H9 (cell line): ENCODE results near the gene TMEM163. TPM values are rescaled to one million over a fixed set of nuclear protein-coding genes. Genes with fewer than 3 reads are reported as not detected.

Source experiments
- DNase-seq: peaks from one replicate; pipeline ENCODE4 v3.0.0-alpha.2; 2017
- H2AFZ ChIP-seq: one replicate; pipeline ENCODE4 v1.6.1; 2013; ENCODE audit warnings: mild to moderate bottlenecking, low read length, control low read depth, moderate library complexity
- H2AK5ac ChIP-seq: 2 replicates; pipeline ENCODE4 v1.6.1; 2013; ENCODE audit warnings: low read length, control low read depth, mixed read lengths; ENCODE audit not compliant: insufficient read length
- H2BK120ac ChIP-seq: one replicate; pipeline ENCODE4 v1.6.1; 2013; ENCODE audit warnings: low read depth, mild to moderate bottlenecking, low read length, control low read depth, inconsistent platforms; ENCODE audit not compliant: poor library complexity, severe bottlenecking
- H2BK12ac ChIP-seq: 2 replicates; pipeline ENCODE4 v1.6.1; 2013; ENCODE audit warnings: low read length, control low read depth, mixed read lengths, low read depth; ENCODE audit not compliant: insufficient read length
- H2BK15ac ChIP-seq: 2 replicates; pipeline ENCODE4 v1.6.1; 2013; ENCODE audit warnings: low read depth, low read length, control low read depth
- H2BK20ac ChIP-seq: one replicate; pipeline ENCODE4 v1.6.1; 2013; ENCODE audit warnings: low read depth, mild to moderate bottlenecking, low read length, control low read depth, inconsistent platforms; ENCODE audit not compliant: poor library complexity, severe bottlenecking
- H2BK5ac ChIP-seq: 2 replicates; pipeline ENCODE4 v1.6.1; 2013; ENCODE audit warnings: low read length, control low read depth, mixed read lengths; ENCODE audit not compliant: insufficient read length
- H3K14ac ChIP-seq: 2 replicates; pipeline ENCODE4 v1.6.1; 2013; ENCODE audit warnings: low read length, control low read depth; ENCODE audit not compliant: insufficient read depth
- H3K18ac ChIP-seq: 2 replicates; pipeline ENCODE4 v1.6.1; 2013; ENCODE audit warnings: low read depth, mild to moderate bottlenecking, mixed read lengths, low read length, control low read depth; ENCODE audit not compliant: insufficient read length
- H3K23ac ChIP-seq: 2 replicates; pipeline ENCODE4 v1.6.1; 2013; ENCODE audit warnings: low read length, control low read depth, mixed read lengths, low read depth; ENCODE audit not compliant: insufficient read length
- H3K23me2 ChIP-seq: 2 replicates; pipeline ENCODE4 v1.6.1; 2013; ENCODE audit warnings: low read depth, mild to moderate bottlenecking, mixed read lengths, low read length, control low read depth; ENCODE audit not compliant: insufficient read length, poor library complexity, severe bottlenecking
- H3K27ac ChIP-seq: 2 replicates; pipeline ENCODE4 v1.5.1; 2013; ENCODE audit warnings: low read length, control low read depth, mixed read lengths, low read depth; ENCODE audit not compliant: insufficient read length
- H3K27me3 ChIP-seq: 2 replicates; pipeline ENCODE4 v1.6.1; 2013; ENCODE audit warnings: low read length, control low read depth, inconsistent platforms; ENCODE audit not compliant: insufficient read depth
- H3K4ac ChIP-seq: 2 replicates; pipeline ENCODE4 v1.6.1; 2013; ENCODE audit warnings: low read depth, mild to moderate bottlenecking, control low read depth, inconsistent platforms, low read length, moderate library complexity
- H3K4me1 ChIP-seq: 2 replicates; pipeline ENCODE4 v1.6.1; 2013; ENCODE audit warnings: low read length, control low read depth, inconsistent platforms; ENCODE audit not compliant: insufficient read depth
- H3K4me2 ChIP-seq: 2 replicates; pipeline ENCODE4 v1.6.1; 2013; ENCODE audit warnings: low read length, control low read depth, mixed read lengths; ENCODE audit not compliant: insufficient read length, insufficient read depth
- H3K56ac ChIP-seq: 2 replicates; pipeline ENCODE4 v1.6.1; 2013; ENCODE audit warnings: low read depth, mild to moderate bottlenecking, mixed read lengths, low read length, control low read depth; ENCODE audit not compliant: insufficient read length
- H3K79me1 ChIP-seq: 2 replicates; pipeline ENCODE4 v1.6.1; 2013; ENCODE audit warnings: low read depth, mild to moderate bottlenecking, moderate library complexity, low read length, control low read depth, inconsistent platforms; ENCODE audit not compliant: insufficient read depth, poor library complexity, severe bottlenecking
- H3K79me2 ChIP-seq: 2 replicates; pipeline ENCODE4 v1.6.1; 2013; ENCODE audit warnings: low read length, control low read depth, inconsistent platforms; ENCODE audit not compliant: insufficient read depth
- H3K9ac ChIP-seq: 2 replicates; pipeline ENCODE4 v1.6.1; 2013; ENCODE audit warnings: low read length, control low read depth, mixed read lengths; ENCODE audit not compliant: insufficient read length; ENCODE audit errors: extremely low read depth
- H3K9me3 ChIP-seq: one replicate; pipeline ENCODE4 v1.6.1; 2013; ENCODE audit warnings: low read depth, low read length, inconsistent platforms; ENCODE audit not compliant: control insufficient read depth
- H3T11ph ChIP-seq: one replicate; pipeline ENCODE4 v1.6.1; 2013; ENCODE audit warnings: mild to moderate bottlenecking, low read length, control low read depth, inconsistent platforms
- H4K20me1 ChIP-seq: one replicate; pipeline ENCODE4 v1.6.1; 2013; ENCODE audit not compliant: control insufficient read depth, insufficient read length, insufficient read depth
- H4K5ac ChIP-seq: 2 replicates; pipeline ENCODE4 v1.6.1; 2013; ENCODE audit warnings: low read depth, mild to moderate bottlenecking, mixed read lengths, low read length, control low read depth; ENCODE audit not compliant: insufficient read length
- H4K8ac ChIP-seq: replicated peaks from 2 replicates; pipeline ENCODE4 v1.6.1; 2013; ENCODE audit warnings: low read length, control low read depth, mixed read lengths, low read depth; ENCODE audit not compliant: insufficient read length
- H4K91ac ChIP-seq: 2 replicates; pipeline ENCODE4 v1.6.1; 2013; ENCODE audit warnings: low read depth, mild to moderate bottlenecking, moderate library complexity, mixed read lengths, low read length, control low read depth; ENCODE audit not compliant: insufficient read length
- H3K27ac Mint-ChIP-seq, 3 experiments: 2 replicates in 2 of 3; 3 replicates in 1 of 3; pipeline ENCODE4 v1.8.0; 2020 to 2021; ENCODE audit warnings: mixed read lengths in 3 of 3, mild to moderate bottlenecking in 1 of 3, moderate library complexity in 1 of 3
- H3K27me3 Mint-ChIP-seq: 2 replicates; pipeline ENCODE4 v1.8.0; 2021; ENCODE audit warnings: low read depth, mild to moderate bottlenecking, moderate library complexity, mixed read lengths
- H3K36me3 Mint-ChIP-seq, 3 experiments: 2 replicates in 2 of 3; 3 replicates in 1 of 3; pipeline ENCODE4 v1.8.0; 2020 to 2021; ENCODE audit warnings: low read depth in 3 of 3, mixed read lengths in 3 of 3; ENCODE audit not compliant: insufficient read depth in 1 of 3
- H3K4me1 Mint-ChIP-seq, 2 experiments: 2 replicates each; pipeline ENCODE4 v1.8.0; 2020; ENCODE audit warnings: mixed read lengths in 2 of 2
- H3K4me3 Mint-ChIP-seq, 2 experiments: 2 replicates in 1 of 2; 3 replicates in 1 of 2; pipeline ENCODE4 v1.8.0; 2020 to 2021; ENCODE audit warnings: mild to moderate bottlenecking in 2 of 2, mixed read lengths in 2 of 2, moderate library complexity in 1 of 2
- H3K9me3 Mint-ChIP-seq, 2 experiments: 2 replicates in 1 of 2; 3 replicates in 1 of 2; pipeline ENCODE4 v1.8.0; 2020; ENCODE audit warnings: mild to moderate bottlenecking in 2 of 2, mixed read lengths in 2 of 2, moderate library complexity in 1 of 2
- WGBS: extraction: QIAGEN DNeasy Blood & Tissue Kit; methylation state at CpG from one replicate; pipeline ENCODE4 v1.1.7; 2013; ENCODE audit warnings: missing lambda C conversion rate, low lambda C conversion rate, mixed read lengths; ENCODE audit not compliant: insufficient read length; ENCODE audit errors: extremely low coverage; 5-methylcytosine and 5-hydroxymethylcytosine counted together
- total RNA-seq: library from RNA; stranded (reverse); gene quantifications from 2 replicates; pipeline ENCODE4 v1.2.1, GENCODE V29; 2021
- TF ChIP-seq, protein P1 (sequence below): fragments of 200-600 bp; sonication (generic); conservative IDR thresholded peaks from 3 replicates; pipeline ENCODE4 v1.8.0; 2021; ENCODE audit warnings: antibody characterized with exemption, mild to moderate bottlenecking

TMEM163 gene
- total RNA-seq, 1 experiment from 2014 or later = 0.39 TPM

DNA sequence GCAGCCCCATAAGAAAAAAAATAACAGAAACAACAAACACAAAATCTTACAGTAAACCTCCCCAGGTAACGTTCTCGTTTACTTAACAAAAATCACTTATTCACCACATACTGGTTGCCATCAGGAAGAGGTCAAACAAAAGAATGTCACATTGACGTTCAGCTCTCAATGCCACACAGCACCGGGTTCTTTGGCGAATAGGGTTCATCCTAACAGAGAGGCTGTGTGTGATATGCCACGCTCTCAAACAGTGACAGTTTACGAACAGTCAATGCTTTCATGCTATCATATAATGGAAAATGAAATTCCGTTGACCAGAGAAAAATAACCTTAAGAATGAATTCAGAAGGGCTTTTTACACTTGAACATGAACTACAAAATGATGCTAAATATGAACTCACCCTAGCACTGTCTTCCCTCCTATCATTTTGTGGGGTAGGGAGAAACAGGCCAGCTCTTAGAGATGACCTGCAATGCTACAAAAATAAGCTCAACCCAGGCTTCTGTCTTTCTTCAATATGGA lies 2.0 kb downstream of the TMEM163 start:
- peaks cover 80% of the 10 kb centered on the region for H3K27me3 Mint-ChIP-seq
- Histone ChIP-seq H3K4me2 (no peak overlapping the region), H4K91ac (no peak overlapping the region), H2BK5ac (no peak overlapping the region), H3K23me2 (peaks cover 14% of the 10 kb centered on the region), H3K27ac (no peak overlapping the region), H3K56ac (no peak overlapping the region), H3T11ph (no peak overlapping the region), H3K4ac (no peak overlapping the region), H4K20me1 (no peaks in the 10 kb centered on the region), H3K79me2 (no peaks in the 10 kb centered on the region), H2BK20ac (no peak overlapping the region), H3K14ac (no peak overlapping the region), H3K9me3 (no peaks in the 10 kb centered on the region), H2AFZ (no peak overlapping the region), H3K27me3 (peaks cover 29% of the 10 kb centered on the region), H2BK12ac (no peak overlapping the region), H3K4me1 (peaks cover 4% of the 10 kb centered on the region; the same call in 1 of the 2 replicates), H3K18ac (no peak overlapping the region), H4K8ac (no peak overlapping the region), H3K23ac (no peak overlapping the region), H2AK5ac (no peak overlapping the region), H4K5ac (no peak overlapping the region), H3K79me1 (no peaks in the 10 kb centered on the region), H3K9ac (no peak overlapping the region), H2BK120ac (no peak overlapping the region), H2BK15ac (no peak overlapping the region)
- WGBS = 100% methylated on average over 2 of the region's 8 CpGs
- peaks cover 0 to 2% (median 0%) of the 10 kb centered on the region in 3 experiments; a peak in 2 of 7 replicates for H3K36me3 Mint-ChIP-seq
- peak overlapping the region in 1 of 2 experiments; percentile 88; a peak in 4 of 5 replicates for H3K4me3 Mint-ChIP-seq
- H3K9me3 Mint-ChIP-seq = no peaks in the 10 kb centered on the region; a peak in 1 of 5 replicates
- H3K27ac Mint-ChIP-seq = no peak overlapping the region
- TF ChIP-seq, protein P1, sequence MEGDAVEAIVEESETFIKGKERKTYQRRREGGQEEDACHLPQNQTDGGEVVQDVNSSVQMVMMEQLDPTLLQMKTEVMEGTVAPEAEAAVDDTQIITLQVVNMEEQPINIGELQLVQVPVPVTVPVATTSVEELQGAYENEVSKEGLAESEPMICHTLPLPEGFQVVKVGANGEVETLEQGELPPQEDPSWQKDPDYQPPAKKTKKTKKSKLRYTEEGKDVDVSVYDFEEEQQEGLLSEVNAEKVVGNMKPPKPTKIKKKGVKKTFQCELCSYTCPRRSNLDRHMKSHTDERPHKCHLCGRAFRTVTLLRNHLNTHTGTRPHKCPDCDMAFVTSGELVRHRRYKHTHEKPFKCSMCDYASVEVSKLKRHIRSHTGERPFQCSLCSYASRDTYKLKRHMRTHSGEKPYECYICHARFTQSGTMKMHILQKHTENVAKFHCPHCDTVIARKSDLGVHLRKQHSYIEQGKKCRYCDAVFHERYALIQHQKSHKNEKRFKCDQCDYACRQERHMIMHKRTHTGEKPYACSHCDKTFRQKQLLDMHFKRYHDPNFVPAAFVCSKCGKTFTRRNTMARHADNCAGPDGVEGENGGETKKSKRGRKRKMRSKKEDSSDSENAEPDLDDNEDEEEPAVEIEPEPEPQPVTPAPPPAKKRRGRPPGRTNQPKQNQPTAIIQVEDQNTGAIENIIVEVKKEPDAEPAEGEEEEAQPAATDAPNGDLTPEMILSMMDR = no peak
- DNase-seq = no peak
- H3K4me1 Mint-ChIP-seq = peaks cover 22 to 28% of the 10 kb centered on the region in 2 experiments
